IPS DF 6.9 (cell line): ENCODE data around the gene GDPD5.

ENCODE experiments used
- DNase-seq: peaks from one replicate; pipeline ENCODE4 v3.0.0-alpha.2; 2013; ENCODE audit warnings: low read depth, low spot score
- H3K27ac ChIP-seq: one replicate; pipeline ENCODE4 v1.5.1; 2013; ENCODE audit warnings: low read length, control low read depth
- H3K27me3 ChIP-seq: 2 replicates; pipeline ENCODE4 v1.6.1; 2013; ENCODE audit warnings: mild to moderate bottlenecking, low read length; ENCODE audit not compliant: control insufficient read depth, insufficient read depth
- H3K36me3 ChIP-seq: 2 replicates; pipeline ENCODE4 v1.6.1; 2013; ENCODE audit warnings: low read length; ENCODE audit not compliant: control insufficient read depth, insufficient read depth
- H3K4me1 ChIP-seq: 2 replicates; pipeline ENCODE4 v1.6.1; 2013; ENCODE audit warnings: low read length; ENCODE audit not compliant: control insufficient read depth, insufficient read depth
- H3K4me3 ChIP-seq: 2 replicates; pipeline ENCODE4 v1.5.1; 2013; ENCODE audit warnings: mild to moderate bottlenecking, low read length
- H3K9me3 ChIP-seq: 2 replicates; pipeline ENCODE4 v1.6.1; 2013; ENCODE audit warnings: low read length, inconsistent platforms; ENCODE audit not compliant: control insufficient read depth, insufficient read depth
- WGBS: extraction: QIAGEN DNeasy Blood & Tissue Kit; methylation state at CpG from one replicate; pipeline ENCODE4 v1.1.7; 2013; ENCODE audit warnings: mixed read lengths, missing lambda C conversion rate; ENCODE audit not compliant: insufficient read length, insufficient coverage; 5-methylcytosine and 5-hydroxymethylcytosine counted together

The GDPD5 gene

GRCh38 chr11:75450826-75451821, 74.6 kb downstream of the GDPD5 start:
- Histone ChIP-seq H3K9me3 (no peaks in the 10 kb centered on the region), H3K27me3 (no peaks in the 10 kb centered on the region), H3K4me1 (no peaks in the 10 kb centered on the region), H3K36me3 (no peaks in the 10 kb centered on the region), H3K4me3 (no peak overlapping the region), H3K27ac (no peak overlapping the region)
- DNase-seq = no peak
- WGBS = no CpG with 5 or more reads among the region's 46 CpGs

- H3K9me3 ChIP-seq = no peaks in the 10 kb centered on the region
- H3K4me3 ChIP-seq = no peak overlapping the region
- no peak for DNase-seq
- H3K27ac ChIP-seq = no peak overlapping the region
- no CpG with 5 or more reads among the region's 7 CpGs for WGBS
- H3K36me3 ChIP-seq = no peaks in the 10 kb centered on the region
- H3K4me1 ChIP-seq = no peaks in the 10 kb centered on the region
- no peaks in the 10 kb centered on the region for H3K27me3 ChIP-seq
These were observed 75.5 kb downstream of the GDPD5 start for GRCh38 chr11:75450236-75450635.

- H3K27me3 ChIP-seq = no peaks in the 10 kb centered on the region
- no CpG with 5 or more reads among the region's 11 CpGs for WGBS
- no peak overlapping the region for H3K27ac ChIP-seq
- H3K9me3 ChIP-seq = no peaks in the 10 kb centered on the region
- H3K4me1 ChIP-seq = no peaks in the 10 kb centered on the region
- DNase-seq = no peak
- no peaks in the 10 kb centered on the region for H3K36me3 ChIP-seq
- no peak overlapping the region for H3K4me3 ChIP-seq
These were observed 76.0 kb downstream of the GDPD5 start for GRCh38 chr11:75449776-75450175.

DNA sequence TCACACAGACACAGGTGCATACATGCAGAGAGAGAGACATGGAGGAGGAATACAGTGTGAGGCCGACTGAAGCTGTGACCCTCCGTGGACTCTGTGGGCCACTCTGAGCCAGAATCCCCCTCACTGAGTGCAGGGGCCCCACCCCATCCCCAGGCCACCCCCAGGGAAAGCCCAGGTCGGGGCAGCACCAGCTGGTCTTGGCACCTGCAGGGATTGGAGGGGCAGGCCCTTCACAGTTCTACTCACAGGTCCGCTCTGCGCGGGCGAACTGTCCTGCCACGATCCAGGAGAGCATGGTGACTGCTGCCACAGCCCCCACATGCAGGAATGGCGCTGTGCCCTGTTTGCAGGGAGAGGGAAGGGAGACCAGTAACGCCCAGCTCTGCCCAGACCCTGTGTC, 76.5 kb downstream of the GDPD5 start:
- no peak overlapping the region for H3K4me3 ChIP-seq
- no peaks in the 10 kb centered on the region for H3K36me3 ChIP-seq
- no peaks in the 10 kb centered on the region for H3K9me3 ChIP-seq
- WGBS = no CpG with 5 or more reads among the region's 10 CpGs
- no peak for DNase-seq
- H3K27me3 ChIP-seq = no peaks in the 10 kb centered on the region
- no peak overlapping the region for H3K27ac ChIP-seq
- no peaks in the 10 kb centered on the region for H3K4me1 ChIP-seq

DNA sequence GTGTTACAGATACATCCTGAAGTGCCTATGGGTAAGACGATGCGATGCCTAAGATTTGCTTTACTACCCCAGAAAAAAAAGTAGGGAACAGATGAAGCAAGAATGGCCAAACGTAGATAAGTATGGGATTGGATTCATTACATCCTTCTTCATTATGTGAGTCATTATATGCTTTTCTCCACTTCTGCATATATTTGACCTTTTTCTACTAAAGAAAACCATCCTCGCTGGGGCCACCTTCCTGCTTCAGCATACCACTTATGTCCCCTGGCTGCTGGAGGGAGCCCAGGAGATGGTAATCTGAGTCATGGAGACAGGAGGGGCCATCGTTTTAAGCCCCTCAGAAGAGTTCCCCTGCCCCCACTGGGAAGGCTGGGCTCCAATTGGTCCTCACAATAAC, 78.3 kb downstream of the GDPD5 start:
- no peak for DNase-seq
- Histone ChIP-seq H3K9me3 (no peaks in the 10 kb centered on the region), H3K36me3 (no peaks in the 10 kb centered on the region), H3K4me1 (no peaks in the 10 kb centered on the region), H3K4me3 (no peak overlapping the region), H3K27ac (no peak overlapping the region), H3K27me3 (no peaks in the 10 kb centered on the region)
- WGBS = no CpG with 5 or more reads among the region's 5 CpGs

- no peaks in the 10 kb centered on the region for H3K36me3 ChIP-seq
- no peak overlapping the region for H3K4me3 ChIP-seq
- H3K27me3 ChIP-seq = no peaks in the 10 kb centered on the region
- no CpG with 5 or more reads among the region's 6 CpGs for WGBS
- no peak for DNase-seq
- no peaks in the 10 kb centered on the region for H3K9me3 ChIP-seq
- no peak overlapping the region for H3K27ac ChIP-seq
- H3K4me1 ChIP-seq = no peaks in the 10 kb centered on the region
These were observed 80.3 kb downstream of the GDPD5 start for GRCh38 chr11:75445315-75445953.

- Histone ChIP-seq H3K36me3 (no peaks in the 10 kb centered on the region), H3K4me3 (no peak overlapping the region), H3K27ac (no peak overlapping the region), H3K4me1 (no peaks in the 10 kb centered on the region; the same call in 1 of the 2 replicates), H3K27me3 (no peaks in the 10 kb centered on the region), H3K9me3 (no peaks in the 10 kb centered on the region)
- no CpG with 5 or more reads among the region's 12 CpGs for WGBS
- DNase-seq = no peak
These were observed 82.7 kb downstream of the GDPD5 start for GRCh38 chr11:75443043-75443442.

- Histone ChIP-seq H3K4me3 (no peak overlapping the region), H3K9me3 (no peaks in the 10 kb centered on the region), H3K27ac (no peak overlapping the region), H3K36me3 (no peaks in the 10 kb centered on the region), H3K4me1 (no peaks in the 10 kb centered on the region; the same call in 1 of the 2 replicates), H3K27me3 (no peaks in the 10 kb centered on the region)
- no CpG with 5 or more reads among the region's 15 CpGs for WGBS
- DNase-seq = no peak
These were observed 83.4 kb downstream of the GDPD5 start for GRCh38 chr11:75442161-75442885.

- Histone ChIP-seq H3K27me3 (no peaks in the 10 kb centered on the region), H3K4me3 (no peak overlapping the region), H3K9me3 (no peaks in the 10 kb centered on the region), H3K36me3 (no peaks in the 10 kb centered on the region), H3K27ac (no peak overlapping the region), H3K4me1 (no peaks in the 10 kb centered on the region; the same call in 1 of the 2 replicates)
- WGBS = no CpG with 5 or more reads among the region's 7 CpGs
- no peak for DNase-seq
These were observed 84.0 kb downstream of the GDPD5 start for GRCh38 chr11:75441804-75442132.

- no CpG with 5 or more reads among the region's 27 CpGs for WGBS
- Histone ChIP-seq H3K36me3 (no peaks in the 10 kb centered on the region), H3K4me1 (no peaks in the 10 kb centered on the region; the same call in 1 of the 2 replicates), H3K27ac (no peak overlapping the region), H3K9me3 (no peaks in the 10 kb centered on the region), H3K27me3 (no peaks in the 10 kb centered on the region), H3K4me3 (no peak overlapping the region)
- no peak for DNase-seq
These were observed 84.6 kb downstream of the GDPD5 start for GRCh38 chr11:75440960-75441803.
